ENCODE measurements around the gene SEC14L5. TPM values are rescaled to one million over a fixed set of nuclear protein-coding genes. Genes with fewer than 3 reads are reported as not detected.

Gene SEC14L5
- total RNA-seq, 2 donors from 2014 or later, result 0.26 TPM; not detected in 1

DNA sequence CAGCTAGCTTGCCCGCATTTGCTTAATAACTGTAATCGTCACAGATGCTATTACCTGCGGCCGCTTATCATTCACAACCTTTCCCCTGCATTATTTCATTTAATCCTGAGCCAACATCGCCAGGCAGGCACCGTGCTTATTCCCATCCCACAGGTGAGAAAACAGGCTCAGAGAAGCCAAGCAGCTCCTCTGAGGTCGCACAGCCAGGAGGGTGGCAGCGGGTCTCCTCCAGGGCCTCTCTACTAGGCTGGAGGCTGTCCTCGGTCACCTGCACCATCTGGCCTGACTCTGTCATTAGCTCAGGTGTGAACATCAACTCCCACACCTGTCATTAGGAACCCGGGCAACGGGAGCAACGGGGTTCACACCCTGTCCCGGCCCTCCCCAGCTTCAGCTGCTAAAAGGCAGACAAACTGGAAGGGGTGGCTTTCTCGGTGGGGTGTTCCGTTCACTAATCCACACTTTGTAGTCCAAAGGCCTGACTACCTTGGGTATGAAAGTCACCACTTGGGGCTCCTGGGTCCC lies 24.2 kb upstream of the SEC14L5 start:
- intact Hi-C loops (cut with DNase I), result loop anchor here (10.0 kb wide), 1 partner anchor 79 kb away; no protein-coding TSS in a partner anchor
- H3K27ac ChIP-seq, result peak overlapping the region in 1 of 4 donors; percentile 16
- ATAC-seq, result no peak
- no peaks in the 10 kb centered on the region for H3K27me3 ChIP-seq
- DNase-seq, result peak in 1 of 4 donors; percentile 19
- H3K4me3 ChIP-seq, result no peak overlapping the region
- no peaks in the 10 kb centered on the region for H3K36me3 ChIP-seq (replicated peaks in 1 of 2; ENCODE audit: insufficient read depth in 1 of 2, low read depth in 2 of 2)
- H3K4me1 ChIP-seq, result peaks cover 42% of the 10 kb centered on the region
- no peaks in the 10 kb centered on the region for H3K9me3 ChIP-seq
- 80 to 81% methylated on average over 11 to 15 of the region's 15 CpGs for WGBS, 2 donors
- TF ChIP-seq CTCF (IDR thresholded peaks at IDR 0.05), result no peak
- no peak for TF ChIP-seq POLR2A (IDR thresholded peaks at IDR 0.05)

- Histone ChIP-seq H3K27ac (peak overlapping the region in 3 of 4 donors; percentile 69 to 89 (median 86)), H3K4me1 (peaks cover 42% of the 10 kb centered on the region), H3K27me3 (no peaks in the 10 kb centered on the region), H3K36me3 (replicated peaks in 1 of 2; ENCODE audit: insufficient read depth in 1 of 2, low read depth in 2 of 2) (no peaks in the 10 kb centered on the region), H3K4me3 (no peak overlapping the region), H3K9me3 (no peaks in the 10 kb centered on the region)
- intact Hi-C loops (cut with DNase I), result loop anchor here (10.0 kb wide), 1 partner anchor 80 kb away; no protein-coding TSS in a partner anchor
- WGBS, 2 donors, result 88 to 94% methylated on average over 5 to 6 of the region's 6 CpGs
- TF ChIP-seq POLR2A (IDR thresholded peaks at IDR 0.05) (no peak), CTCF (IDR thresholded peaks at IDR 0.05) (no peak)
- ATAC-seq (no peak), DNase-seq (no peak)
Observed at GRCh38 chr16:4934591-4934990, 23.5 kb upstream of the SEC14L5 start.

- H3K9me3 ChIP-seq, result no peaks in the 10 kb centered on the region
- intact Hi-C loops (cut with DNase I), result loop anchor here (10.0 kb wide), 1 partner anchor 81 kb away; no protein-coding TSS in a partner anchor
- H3K27me3 ChIP-seq, result no peaks in the 10 kb centered on the region
- whole genome bisulfite sequencing, 2 donors, result 52 to 56% methylated on average over 16 to 19 of the region's 19 CpGs
- peaks cover 42% of the 10 kb centered on the region for H3K4me1 ChIP-seq
- peak overlapping the region; percentile 5 to 89 (median 78) for H3K27ac ChIP-seq
- peak; percentile 67 to 86 (median 78) for DNase-seq
- no peak overlapping the region for H3K4me3 ChIP-seq
- ATAC-seq, result peak; percentile 45
- TF ChIP-seq CTCF (IDR thresholded peaks at IDR 0.05) (no peak), POLR2A (IDR thresholded peaks at IDR 0.05) (peak in 1 of 3 donors; percentile 23)
- H3K36me3 ChIP-seq (replicated peaks in 1 of 2; ENCODE audit: insufficient read depth in 1 of 2, low read depth in 2 of 2), result no peaks in the 10 kb centered on the region
Observed at GRCh38 chr16:4935241-4935855, 22.8 kb upstream of the SEC14L5 start.

GRCh38 chr16:4936181-4936990 lies 21.7 kb upstream of the SEC14L5 start:
- Histone ChIP-seq H3K36me3 (replicated peaks in 1 of 2; ENCODE audit: insufficient read depth in 1 of 2, low read depth in 2 of 2) (no peaks in the 10 kb centered on the region), H3K4me3 (peak overlapping the region; percentile 46 to 77), H3K27ac (peak overlapping the region; percentile 29 to 89 (median 78)), H3K9me3 (no peaks in the 10 kb centered on the region), H3K27me3 (no peaks in the 10 kb centered on the region), H3K4me1 (peaks cover 42% of the 10 kb centered on the region)
- 0 to 1% methylated on average over 7 to 64 of the region's 64 CpGs for WGBS, 2 donors
- DNase-seq, result peak; percentile 51 to 64 (median 58)
- TF ChIP-seq CTCF (IDR thresholded peaks at IDR 0.05) (peak in 6 of 7 experiments; percentile 10 to 44 (median 26)), POLR2A (IDR thresholded peaks at IDR 0.05) (no peak)
- intact Hi-C loops (cut with DNase I), result loop anchor here (10.0 kb wide), 1 partner anchor 82 kb away; no protein-coding TSS in a partner anchor
- ATAC-seq, result peak; percentile 40
